GM21825 (cell line): ENCODE results near the gene UVSSA.

ENCODE experiments used
- ATAC-seq: cut with Tn5 transposase; IDR thresholded peaks from one replicate; pipeline ENCODE4 v1.9.1; 2021; ENCODE audit warnings: mild to moderate bottlenecking, moderate library complexity; ENCODE audit not compliant: unreplicated experiment

The UVSSA gene

DNA sequence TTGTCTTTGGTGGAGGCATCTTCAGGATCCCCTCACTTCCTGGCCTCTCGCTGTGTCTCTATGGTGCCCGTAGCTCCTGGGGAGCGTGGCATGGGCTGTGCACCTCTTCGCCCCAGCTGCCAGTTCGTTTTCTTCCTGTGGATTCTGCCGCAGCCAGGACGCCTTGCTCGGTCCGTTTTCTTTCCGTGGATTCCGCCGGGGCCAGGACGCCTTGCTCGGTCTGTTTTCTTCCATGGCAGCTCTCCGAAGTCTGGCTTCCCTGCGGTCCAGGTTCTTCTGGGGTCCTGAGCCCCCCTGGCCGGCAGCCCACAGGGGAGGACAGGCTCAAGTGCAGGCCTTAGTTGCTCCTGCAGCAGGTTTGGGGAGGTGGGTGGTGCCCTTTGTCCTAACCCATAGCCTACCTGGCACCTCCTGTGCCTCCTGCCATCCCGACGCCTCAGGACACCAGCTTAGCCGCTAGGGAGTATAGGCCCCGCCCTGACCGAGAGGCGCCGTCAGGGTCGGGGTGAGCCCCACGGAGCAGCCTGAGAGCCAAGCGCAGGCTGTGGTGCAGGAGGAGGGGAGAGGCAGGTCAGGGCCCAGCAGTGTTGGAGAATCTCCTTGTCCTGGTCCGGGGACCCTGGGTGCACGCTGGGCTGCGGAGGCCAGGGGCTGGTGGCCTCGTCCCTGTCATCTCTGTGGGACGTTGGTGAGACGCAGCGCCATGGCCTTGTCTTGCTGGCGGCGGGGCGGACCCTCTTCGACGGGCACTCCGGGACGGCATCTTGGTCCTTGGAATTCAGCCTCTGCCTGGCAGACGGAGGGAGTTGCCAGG, 27.1 kb downstream of the UVSSA start:
- no peak for ATAC-seq

DNA sequence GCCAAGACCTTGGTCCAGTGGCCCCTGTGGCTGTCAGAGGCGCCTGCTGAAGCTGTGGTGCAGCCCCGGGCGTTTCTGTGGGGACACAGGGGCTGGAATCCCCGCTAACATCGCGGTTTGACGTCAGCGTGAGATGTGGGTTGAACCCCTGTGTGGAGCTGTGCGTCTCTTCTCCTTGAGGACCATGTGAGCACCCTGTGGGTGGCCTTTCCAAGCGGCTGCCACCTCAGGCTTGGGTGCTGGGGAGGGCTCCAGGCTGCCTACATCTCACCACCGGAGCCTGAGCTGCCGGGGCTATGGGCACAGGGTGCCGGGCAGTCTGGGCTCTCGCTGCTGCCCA, 27.7 kb downstream of the UVSSA start:
- ATAC-seq, result no peak

DNA sequence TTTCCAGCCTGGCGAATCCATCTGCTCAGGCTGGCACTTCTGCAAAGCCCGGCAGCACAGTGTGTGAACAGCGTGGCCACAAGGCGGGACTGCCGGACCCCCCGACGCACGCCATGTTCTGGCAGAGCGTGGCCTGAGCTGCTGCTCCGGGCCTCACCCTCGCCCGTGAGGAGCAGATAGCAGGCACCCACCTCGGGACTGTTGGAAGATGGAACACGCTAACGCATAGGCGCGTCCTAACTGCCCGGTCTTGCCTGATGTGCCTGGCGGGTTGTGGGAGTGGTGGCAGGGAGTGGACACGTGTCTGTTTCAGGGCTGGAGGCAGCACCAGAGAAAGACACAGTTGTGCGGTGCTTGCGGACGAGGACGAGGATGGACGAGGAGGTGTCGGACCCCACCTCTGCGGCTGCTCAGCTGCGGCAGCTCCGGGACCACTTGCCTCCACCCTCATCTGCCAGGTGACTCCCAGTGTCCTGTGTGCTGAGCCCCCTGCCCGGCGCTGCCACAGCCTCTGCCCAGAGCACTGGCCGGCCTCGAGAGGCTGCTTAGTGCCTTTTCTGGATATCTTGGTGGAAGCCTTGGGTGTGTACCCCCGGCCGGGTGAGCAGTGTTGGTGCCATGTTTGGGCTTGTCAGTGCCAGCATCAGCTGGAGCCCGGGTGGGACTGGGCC, 28.2 kb downstream of the UVSSA start:
- ATAC-seq, result no peak

DNA sequence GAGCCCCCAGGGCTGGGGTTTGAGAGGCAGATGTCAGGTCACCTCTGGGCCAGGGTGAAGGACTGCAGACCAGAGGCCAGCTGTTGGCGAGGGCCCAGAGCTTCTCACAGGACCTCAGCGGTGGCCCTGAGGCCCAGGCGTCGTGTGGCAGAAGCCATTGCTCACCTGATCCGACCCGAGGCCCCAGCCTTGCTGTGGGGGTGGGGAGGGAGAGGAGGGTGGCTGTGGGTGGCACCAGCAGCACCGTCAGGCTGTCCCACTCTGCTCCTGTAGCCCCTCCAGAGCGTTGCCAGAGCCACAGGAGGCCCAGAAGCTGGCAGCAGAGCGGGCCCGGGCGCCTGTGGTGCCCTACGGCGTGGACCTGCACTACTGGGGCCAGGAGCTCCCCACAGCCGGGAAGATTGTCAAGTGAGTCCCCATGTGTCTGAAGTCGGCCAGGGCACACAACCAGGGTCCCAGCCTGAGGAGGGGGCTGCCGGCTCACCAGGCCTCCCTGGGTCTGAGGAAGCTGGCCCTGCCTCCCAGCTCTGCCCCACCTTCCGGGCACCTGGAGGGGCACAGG, 28.8 kb downstream of the UVSSA start:
- ATAC-seq, result no peak

DNA sequence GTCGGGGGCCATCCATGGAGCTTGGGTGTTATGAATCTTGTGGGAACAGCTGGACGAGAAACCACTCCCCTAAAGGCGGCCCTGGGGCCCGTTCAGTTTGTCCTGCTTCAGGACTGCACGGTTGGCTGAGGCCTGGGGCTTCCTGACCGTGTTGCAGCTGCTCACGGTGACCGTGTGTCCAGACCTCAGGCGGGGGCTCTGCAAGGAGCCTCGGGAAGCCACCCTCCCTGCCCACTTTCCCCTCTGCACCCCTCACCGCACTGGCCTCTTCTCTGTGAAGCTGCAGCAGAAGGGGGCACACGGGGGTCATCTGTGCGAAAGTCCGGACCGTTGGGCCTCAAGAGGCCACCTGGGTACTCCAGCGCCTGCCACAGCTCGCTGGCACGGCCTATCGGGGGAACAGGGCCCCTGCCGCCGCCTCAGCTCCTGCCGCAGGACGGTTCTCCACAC, 29.4 kb downstream of the UVSSA start:
- no peak for ATAC-seq

DNA sequence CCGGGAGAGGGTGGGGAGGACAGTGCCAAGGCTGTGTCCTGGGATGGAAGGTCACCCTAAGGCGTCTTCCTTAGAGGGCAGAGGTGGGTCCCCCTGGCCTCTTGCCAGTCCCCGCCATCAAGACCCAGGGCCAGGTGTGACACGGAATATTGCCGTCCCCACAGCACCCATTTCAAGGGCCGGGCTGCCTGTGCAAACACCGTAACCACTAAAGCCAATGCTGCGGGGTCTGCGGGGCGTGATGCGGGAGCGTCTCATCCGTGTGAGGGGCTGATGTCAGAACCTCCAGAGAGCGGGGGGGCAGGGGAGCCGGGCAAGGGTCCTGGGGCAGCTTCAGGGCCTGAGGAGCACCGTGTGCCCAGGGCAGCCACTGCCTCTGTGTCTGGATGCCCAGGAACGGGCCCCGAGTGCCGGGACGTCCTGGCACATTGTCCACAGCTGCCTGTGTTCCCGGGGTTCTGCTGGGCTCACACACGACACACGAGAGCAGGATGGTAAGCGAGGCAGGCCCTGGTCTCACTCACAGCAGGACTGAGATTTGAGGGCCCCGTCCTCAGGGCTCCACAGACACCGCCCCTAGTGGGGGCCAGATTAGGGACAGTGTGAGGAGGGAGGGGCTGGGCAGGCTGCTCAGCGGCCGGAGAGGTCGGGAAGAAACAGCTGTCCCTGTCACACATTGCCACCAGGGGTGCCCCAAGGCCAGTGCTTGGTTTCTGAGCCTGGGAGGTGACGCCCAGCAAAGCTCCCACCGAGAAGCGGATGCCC, 30.0 kb downstream of the UVSSA start:
- ATAC-seq, result no peak

DNA sequence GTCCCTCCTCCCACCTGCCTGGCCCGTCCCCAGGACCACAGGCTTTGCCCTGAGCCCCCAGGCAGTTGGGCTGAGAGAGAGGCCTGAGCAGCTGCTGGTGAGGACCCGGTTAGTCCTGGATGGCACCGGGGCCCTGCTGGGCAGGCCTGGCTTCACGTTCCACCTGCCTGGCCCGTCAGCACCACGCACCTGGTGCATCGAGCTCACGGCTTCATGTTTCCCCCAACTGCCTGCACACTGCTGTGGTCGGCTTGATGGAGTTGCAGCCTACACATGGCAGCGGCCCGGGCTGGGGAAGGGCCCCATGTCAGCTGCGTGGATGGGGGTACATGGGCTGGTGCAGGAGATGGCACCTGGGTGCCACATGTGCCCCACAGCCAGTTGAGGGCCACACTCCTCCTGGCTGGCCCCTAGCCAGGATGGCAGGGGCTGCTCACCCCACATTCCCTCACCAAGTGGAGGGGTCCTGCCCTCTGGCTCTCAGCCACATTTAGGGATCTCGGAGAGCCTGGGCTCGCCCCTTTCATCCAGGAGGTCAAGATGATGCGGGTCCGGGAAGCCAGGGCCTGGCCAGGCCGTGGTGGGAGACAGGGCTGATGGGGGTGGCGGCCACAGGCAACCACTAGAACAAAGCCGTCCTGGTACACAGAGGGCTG, 30.7 kb downstream of the UVSSA start:
- ATAC-seq, result no peak

DNA sequence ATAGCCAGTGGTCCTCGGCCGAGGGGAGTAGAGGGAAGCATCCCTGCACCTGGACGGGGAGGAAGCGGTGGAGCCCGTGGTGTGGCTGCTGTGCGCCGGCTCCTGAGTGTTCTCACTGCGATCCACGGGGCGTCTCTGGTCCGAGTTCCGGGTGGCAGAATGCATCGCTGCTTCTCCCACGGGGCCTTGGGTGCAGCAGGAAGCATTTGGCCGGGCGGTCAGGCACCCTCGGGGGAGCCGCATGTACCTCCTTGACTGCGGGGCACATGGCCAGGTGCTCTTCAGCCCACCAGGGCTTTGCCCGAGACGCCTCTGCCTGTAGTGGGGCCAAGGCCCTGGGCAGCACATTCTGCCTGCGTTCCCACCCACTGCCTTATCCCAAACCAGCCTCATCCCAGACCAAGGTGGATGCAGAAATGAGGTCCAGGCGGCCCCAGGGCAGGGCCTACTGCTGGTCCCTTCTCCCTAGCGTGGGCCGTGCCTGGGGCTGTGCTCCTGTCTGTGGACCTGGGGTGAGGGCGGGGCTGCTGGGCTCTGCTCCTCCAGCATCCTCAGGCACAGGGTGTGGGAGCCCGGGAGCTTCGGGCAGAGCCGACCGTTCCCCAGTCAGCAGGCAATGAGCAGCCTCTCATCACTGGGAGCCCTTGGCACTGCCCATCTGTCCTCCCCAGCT, 31.7 kb downstream of the UVSSA start:
- no peak for ATAC-seq

DNA sequence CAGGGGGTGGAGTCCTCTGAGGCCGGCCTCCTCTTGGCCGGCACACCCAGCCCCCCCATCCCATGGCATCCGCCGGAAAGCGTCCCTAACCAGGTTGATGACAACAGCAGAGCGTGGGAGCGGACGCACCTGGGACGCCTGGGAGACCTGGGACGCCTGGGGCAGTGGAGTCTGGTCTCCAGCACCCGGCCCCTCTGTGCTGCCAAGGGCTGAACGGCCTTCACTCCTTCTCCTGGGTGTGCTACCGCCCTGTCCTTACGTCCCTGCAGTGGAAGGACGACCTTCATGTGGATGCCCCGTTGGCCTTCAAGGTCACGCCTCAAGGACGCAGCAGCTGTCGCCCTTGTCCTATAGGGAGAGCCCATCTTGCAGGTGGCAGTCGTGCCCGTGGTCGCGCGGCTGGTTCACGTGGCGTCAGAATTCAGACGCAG, 32.4 kb downstream of the UVSSA start:
- no peak for ATAC-seq

DNA sequence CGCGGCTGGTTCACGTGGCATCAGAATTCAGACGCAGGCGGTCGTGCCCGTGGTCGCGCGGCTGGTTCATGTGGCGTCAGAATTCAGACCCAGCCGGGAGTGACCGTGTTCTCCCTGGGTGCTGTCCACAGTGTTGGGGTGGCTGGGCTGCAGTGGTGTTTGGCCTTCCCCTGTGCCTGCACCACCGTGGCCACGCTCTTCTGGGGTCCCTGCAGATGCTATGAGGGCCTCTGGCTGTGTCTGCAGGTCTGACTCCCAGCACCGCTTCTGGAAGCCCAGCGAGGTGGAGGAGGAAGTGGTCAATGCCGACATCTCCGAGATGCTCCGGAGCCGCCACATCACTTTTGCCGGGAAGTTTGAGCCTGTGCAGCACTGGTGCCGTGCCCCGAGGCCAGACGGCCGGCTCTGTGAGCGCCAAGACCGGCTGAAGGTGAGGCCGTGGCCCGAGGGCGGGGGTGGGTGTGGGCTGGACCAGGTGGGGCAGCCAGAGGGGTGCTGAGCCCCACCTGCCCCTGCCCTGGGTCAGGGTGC, 32.9 kb downstream of the UVSSA start:
- no peak for ATAC-seq

DNA sequence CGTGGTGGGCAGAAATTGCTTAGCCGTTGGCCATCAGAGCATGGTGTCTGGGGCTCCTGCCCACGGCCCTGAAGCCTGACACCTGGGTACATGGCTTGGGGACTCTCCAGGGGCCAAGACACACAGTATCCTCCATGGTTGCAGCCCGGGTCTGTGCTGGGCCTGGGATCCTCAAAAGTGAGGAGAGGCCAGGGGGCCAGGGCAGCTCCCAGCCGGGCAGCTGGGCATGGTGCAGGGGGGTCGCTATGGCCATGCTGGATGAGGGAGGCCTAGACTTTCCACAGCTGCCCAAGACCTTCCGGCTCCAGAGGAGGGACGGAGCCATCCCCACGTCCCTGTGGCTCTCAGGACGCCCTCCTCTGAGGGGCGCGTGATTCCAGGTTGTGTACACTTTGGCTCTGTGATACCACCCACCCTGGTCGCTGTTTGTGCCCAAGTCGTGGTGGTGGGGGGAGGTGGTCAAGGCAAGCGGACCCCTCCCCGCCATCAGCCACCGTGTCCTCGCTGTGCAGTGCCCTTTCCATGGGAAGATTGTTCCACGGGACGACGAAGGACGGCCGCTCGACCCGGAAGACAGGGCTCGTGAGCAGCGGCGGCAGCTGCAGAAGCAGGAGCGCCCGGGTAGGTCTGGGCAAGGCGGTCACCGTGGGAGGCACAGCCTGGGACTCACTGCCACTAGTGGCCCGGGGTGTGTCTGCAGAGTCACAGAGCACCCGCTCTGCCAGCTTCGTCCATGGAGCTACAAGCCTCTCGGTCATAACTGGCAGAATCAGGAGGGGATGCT, 33.6 kb downstream of the UVSSA start:
- no peak for ATAC-seq

DNA sequence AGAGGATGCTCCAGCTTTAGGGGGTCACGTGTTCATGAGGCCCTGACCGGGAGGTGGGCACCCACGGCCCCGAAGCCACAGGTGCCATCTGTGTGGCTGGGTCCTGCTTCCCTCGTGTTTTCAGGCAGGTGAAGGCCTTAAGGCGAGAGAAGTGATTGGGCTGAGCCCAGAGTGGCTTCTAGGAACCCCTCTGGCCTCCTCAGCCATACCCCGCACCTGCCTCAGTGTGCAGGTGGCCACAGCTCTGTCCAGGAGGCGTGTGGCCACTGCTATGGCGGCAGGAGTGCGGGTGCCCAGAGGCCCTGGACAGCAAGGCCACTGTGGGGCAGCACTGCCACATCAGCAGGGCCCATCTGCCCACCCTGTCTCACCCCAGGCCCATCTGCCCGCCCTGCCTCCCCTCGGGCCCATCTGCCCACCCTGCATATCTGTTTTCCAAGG, 34.2 kb downstream of the UVSSA start:
- no peak for ATAC-seq

DNA sequence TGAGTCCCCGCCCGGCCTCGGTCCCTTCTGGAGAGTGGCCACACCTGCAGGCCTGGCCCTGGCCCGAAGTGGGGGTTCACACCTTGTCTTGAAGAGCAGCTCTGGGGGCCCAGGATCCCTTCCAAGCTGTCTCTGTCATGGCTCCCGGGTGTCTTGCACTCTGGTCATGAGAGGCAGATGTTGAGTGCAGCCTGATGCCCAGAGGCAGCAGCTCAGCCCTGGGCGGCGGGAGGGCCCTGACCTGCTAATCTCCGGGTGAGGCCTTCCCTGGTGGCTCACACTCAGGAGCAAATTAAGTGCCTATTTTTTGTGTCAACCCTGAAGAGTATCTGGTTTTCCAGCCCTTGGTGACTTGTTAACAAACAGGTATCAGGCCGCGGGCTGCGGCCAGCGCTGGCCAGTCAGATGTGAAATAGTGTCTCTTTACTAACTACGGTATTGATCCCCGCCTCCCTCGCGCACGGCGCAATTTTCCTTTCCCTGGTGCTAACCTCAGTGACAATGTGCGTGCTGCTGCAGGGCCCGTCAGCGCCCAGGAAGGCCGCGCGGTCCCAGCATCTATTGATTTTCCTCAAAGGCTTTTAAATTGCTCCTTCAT, 35.0 kb downstream of the UVSSA start:
- no peak for ATAC-seq

DNA sequence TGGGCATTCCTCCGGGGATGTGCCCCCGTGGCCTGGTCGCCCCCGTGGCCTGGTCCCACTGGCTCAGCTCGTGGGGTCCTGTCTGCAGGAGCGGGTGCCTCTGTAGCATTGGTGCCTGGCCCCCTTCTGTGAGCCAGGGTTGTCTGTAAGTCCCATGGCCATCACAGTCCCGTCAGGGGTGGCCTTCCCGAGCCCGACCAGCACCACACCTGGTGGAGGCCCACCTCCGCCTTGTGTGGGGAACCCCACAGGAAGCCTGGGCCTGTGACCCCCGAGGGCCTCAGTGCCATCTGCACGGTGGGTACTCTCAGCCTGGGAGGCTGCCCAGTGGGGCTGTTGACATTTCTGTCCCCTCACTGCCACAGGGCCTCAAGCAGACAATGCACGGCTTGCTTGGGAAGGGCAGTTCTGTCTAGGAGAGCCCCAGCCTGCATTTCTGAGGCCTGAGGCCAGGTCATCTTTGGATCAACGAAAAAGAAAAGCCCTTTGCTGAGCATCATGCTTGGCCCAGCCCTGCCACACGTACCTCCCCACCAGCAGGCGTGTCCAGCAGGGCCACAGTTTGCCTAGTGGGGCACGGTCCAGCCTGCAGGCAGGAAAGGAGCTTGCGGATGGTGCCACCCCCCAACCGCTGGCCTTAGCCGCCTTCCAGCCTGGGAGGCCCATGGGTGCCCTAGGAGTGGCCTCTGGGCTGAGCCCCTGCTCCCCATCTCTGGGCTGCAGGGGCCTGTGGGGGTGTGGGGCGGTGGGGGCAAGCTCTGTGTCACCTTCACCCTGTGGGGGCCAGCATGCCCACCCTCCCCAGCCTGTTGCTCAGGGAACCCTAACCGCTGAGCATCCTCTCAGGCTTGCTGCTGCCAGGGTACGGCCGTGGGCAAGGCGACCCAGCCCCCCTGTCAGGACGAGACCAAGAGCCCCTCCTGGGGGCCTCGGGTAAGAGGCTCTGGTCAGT, 36.0 kb downstream of the UVSSA start:
- no peak for ATAC-seq

DNA sequence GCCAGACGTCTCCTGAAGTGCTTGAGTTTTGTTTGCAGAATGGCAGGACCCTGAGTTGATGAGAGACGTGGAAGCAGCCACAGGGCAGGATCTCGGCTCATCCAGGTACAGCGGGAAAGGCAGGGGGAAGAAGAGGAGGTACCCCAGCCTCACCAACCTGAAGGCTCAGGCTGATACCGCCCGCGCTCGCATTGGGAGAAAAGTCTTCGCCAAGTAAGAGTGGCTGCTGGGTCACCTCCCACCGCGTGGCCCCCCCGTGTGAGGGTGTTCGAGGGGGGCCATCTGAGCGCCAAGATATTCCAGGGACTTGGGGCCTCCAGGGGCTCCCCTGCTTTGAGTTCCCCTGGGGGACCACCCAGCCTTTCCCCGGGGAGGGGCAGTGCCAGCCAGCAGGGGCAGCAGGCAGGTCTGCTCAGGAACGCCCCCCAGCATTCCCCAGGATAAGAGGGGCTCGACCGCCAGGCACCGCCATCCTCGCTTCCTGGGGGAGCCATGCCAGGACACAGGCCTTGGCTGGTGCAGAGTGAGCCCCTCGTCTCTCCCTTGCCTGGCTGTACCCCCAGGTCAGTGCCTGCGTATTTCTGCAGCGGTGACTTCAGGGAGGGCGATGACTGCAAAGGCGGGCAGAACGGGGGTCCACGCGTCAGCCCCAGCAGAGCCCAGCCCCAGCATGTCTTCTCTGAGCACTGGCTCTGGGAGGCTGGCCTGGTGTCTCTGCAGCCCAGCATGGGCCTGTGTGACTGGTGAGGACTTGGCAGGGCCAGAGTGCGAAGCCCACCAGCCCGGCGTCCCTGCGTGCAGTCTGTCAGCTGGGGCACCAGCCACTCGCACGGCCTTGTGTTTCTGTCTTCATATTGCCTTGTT, 37.0 kb downstream of the UVSSA start:
- ATAC-seq, result no peak

DNA sequence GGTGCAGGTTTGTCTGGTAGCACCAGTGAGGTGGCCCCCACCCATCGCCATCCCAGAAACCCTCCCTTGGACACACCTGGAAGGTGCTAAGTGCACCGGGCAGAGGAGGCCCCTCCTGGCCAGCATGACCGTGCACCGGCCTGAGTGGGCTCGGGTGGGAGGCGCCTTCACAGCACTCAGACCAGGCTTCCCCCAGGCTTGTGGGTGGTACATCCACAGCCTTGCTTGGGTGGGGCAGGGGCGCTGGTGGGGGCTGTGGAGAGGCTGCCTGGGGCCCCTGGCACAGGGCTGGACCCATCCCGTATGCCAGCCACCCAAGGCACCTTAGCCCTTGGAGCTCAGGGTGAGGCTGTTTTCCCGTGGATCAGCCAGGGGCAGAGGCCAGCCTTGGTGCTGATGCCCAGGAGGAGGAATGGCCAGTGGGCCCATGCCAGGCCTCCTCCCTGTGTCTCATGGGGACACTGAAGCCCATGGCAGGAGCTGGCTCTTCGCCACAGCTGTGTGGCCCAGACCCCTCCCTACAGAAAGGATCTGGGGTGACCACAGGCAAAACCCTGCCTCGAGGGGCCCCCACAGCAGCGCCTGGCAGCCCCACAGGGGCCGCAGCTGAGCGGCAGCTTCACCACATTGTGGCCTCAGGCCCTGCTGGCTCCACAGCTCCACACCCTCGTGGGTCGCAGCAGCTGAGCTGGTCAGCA, 37.8 kb downstream of the UVSSA start:
- ATAC-seq, result no peak
